AG04450 (cell line): ENCODE measurements around the gene FYN. TPM values are rescaled to one million over a fixed set of nuclear protein-coding genes. Genes with fewer than 3 reads are reported as not detected.

Experiments
- CTCF ChIA-PET: fragments of 300-600, 350-600 bp; formaldehyde crosslinking; extraction: SDS; loops from one replicate; lab custom pipeline; 2022; ENCODE audit warnings: antibody characterized with exemption, inconsistent platforms; lab: Charles Lee
- POLR2A ChIA-PET: fragments of 350-600 bp; formaldehyde crosslinking; extraction: SDS; loops from one replicate; lab custom pipeline; 2021; ENCODE audit warnings: antibody characterized with exemption, inconsistent platforms; lab: Yijun Ruan, JAX
- DNase-seq: peaks from one replicate; pipeline ENCODE4 v3.0.0-alpha.2; 2011; ENCODE audit warnings: low read depth, low spot score
- H3K27ac ChIP-seq: one replicate; pipeline ENCODE4 v1.5.1; 2012; ENCODE audit warnings: low read depth, low read length, control low read depth
- H3K27me3 ChIP-seq: one replicate; pipeline ENCODE4 v1.6.0; 2012; ENCODE audit warnings: low read length; ENCODE audit not compliant: control insufficient read depth, insufficient read depth
- H3K4me3 ChIP-seq: 2 replicates; pipeline ENCODE4 v1.5.1; 2011; ENCODE audit warnings: mild to moderate bottlenecking, low read depth, low read length, control low read depth
- H3K9me3 ChIP-seq: 2 replicates; pipeline ENCODE4 v1.5.1; 2012; ENCODE audit warnings: low read length; ENCODE audit not compliant: control insufficient read depth, insufficient read depth
- polyA plus RNA-seq: library from polyadenylated mRNA; depleted of rRNA; stranded (reverse); fragments of >200 nt; gene quantifications from 2 replicates; pipeline ENCODE4 v1.2.3, GENCODE V29; 2011
- TF ChIP-seq, protein P1 (sequence below): IDR thresholded peaks from 2 replicates; pipeline ENCODE4 v1.5.1; 2011; ENCODE audit warnings: low read depth, low read length, control low read depth, inconsistent platforms

Gene FYN
- polyA plus RNA-seq, 1 experiment: 29.0 TPM

GRCh38 chr6:111768431-111768770 lies 104.9 kb downstream of the FYN start:
- H3K27ac ChIP-seq: no peak overlapping the region
- ChIA-PET POLR2A (no interaction called here), CTCF (no interaction called here)
- H3K9me3 ChIP-seq: no peaks in the 10 kb centered on the region
- no peak overlapping the region for H3K4me3 ChIP-seq
- H3K27me3 ChIP-seq: no peaks in the 10 kb centered on the region
- TF ChIP-seq, protein P1, sequence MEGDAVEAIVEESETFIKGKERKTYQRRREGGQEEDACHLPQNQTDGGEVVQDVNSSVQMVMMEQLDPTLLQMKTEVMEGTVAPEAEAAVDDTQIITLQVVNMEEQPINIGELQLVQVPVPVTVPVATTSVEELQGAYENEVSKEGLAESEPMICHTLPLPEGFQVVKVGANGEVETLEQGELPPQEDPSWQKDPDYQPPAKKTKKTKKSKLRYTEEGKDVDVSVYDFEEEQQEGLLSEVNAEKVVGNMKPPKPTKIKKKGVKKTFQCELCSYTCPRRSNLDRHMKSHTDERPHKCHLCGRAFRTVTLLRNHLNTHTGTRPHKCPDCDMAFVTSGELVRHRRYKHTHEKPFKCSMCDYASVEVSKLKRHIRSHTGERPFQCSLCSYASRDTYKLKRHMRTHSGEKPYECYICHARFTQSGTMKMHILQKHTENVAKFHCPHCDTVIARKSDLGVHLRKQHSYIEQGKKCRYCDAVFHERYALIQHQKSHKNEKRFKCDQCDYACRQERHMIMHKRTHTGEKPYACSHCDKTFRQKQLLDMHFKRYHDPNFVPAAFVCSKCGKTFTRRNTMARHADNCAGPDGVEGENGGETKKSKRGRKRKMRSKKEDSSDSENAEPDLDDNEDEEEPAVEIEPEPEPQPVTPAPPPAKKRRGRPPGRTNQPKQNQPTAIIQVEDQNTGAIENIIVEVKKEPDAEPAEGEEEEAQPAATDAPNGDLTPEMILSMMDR: no peak
- no peak for DNase-seq

- Histone ChIP-seq H3K9me3 (no peaks in the 10 kb centered on the region), H3K27me3 (no peaks in the 10 kb centered on the region), H3K27ac (no peak overlapping the region), H3K4me3 (no peak overlapping the region)
- DNase-seq: no peak
- POLR2A ChIA-PET: no interaction called here
- CTCF ChIA-PET: no interaction called here
- TF ChIP-seq, protein P1: no peak
Observed at GRCh38 chr6:111767752-111768430, 105.4 kb downstream of the FYN start.

GRCh38 chr6:111766201-111766857 lies 106.9 kb downstream of the FYN start:
- H3K27me3 ChIP-seq: no peaks in the 10 kb centered on the region
- DNase-seq: no peak
- TF ChIP-seq, protein P1: no peak
- POLR2A ChIA-PET: no interaction called here
- H3K27ac ChIP-seq: no peak overlapping the region
- CTCF ChIA-PET: no interaction called here
- no peaks in the 10 kb centered on the region for H3K9me3 ChIP-seq
- no peak overlapping the region for H3K4me3 ChIP-seq

DNA sequence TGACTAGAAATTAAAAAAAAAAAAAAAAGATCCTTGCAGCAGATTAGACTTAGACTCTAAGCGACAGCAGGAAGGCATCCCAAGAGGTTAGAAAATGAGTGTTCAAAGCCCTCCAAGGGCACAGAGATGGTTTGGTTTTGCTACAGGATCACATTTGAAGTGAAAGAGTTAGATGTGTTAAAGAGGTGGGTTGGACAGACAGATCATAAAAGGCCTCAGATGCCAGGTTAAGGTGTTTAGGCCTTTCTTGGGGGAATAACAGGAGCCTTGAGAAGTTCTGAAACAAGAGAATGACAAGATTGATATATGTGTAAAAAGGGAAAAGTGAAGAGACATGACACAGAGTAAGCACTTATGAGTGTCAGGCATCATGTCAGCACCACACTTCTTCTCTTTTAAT lies 107.5 kb downstream of the FYN start:
- Histone ChIP-seq H3K9me3 (no peaks in the 10 kb centered on the region), H3K27me3 (no peaks in the 10 kb centered on the region), H3K27ac (no peak overlapping the region), H3K4me3 (no peak overlapping the region)
- CTCF ChIA-PET: no interaction called here
- TF ChIP-seq, protein P1: no peak
- POLR2A ChIA-PET: no interaction called here
- DNase-seq: no peak
